ENCODE results near the gene ENTPD6.
"Not testable (repeated sequence)": the region's sequence is repeated elsewhere in the genome, so short reads cannot be mapped to it uniquely, and the experiment has no call there.

Gene ENTPD6

GRCh38 chr20:25223765-25224720 lies 28.5 kb downstream of the ENTPD6 start:
- no peak for DNase-seq (ENCODE audit: low spot score)

- no peak for DNase-seq (ENCODE audit: low spot score)
These were observed 29.4 kb downstream of the ENTPD6 start for GRCh38 chr20:25224941-25225340.

GRCh38 chr20:25225642-25226432 lies 30.3 kb downstream of the ENTPD6 start:
- no peak for DNase-seq (ENCODE audit: low spot score)

GRCh38 chr20:25226433-25227316 lies 31.2 kb downstream of the ENTPD6 start:
- DNase-seq (ENCODE audit: low spot score): no peak

GRCh38 chr20:25227317-25227831 lies 31.9 kb downstream of the ENTPD6 start:
- no peak for DNase-seq (ENCODE audit: low spot score)

- DNase-seq (ENCODE audit: low spot score): no peak
These were observed 34.1 kb downstream of the ENTPD6 start for GRCh38 chr20:25229486-25230165.

- no peak for DNase-seq (ENCODE audit: low spot score)
These were observed 34.8 kb downstream of the ENTPD6 start for GRCh38 chr20:25230166-25230831.

- DNase-seq (ENCODE audit: low spot score): peak; percentile 84
These were observed 37.7 kb downstream of the ENTPD6 start for GRCh38 chr20:25233016-25233772.

- not testable (repeated sequence) for DNase-seq (ENCODE audit: low spot score)
These were observed 38.7 kb downstream of the ENTPD6 start for GRCh38 chr20:25234009-25234849.

- no peak for DNase-seq (ENCODE audit: low spot score)
These were observed 41.2 kb downstream of the ENTPD6 start for GRCh38 chr20:25236450-25237304.

- DNase-seq (ENCODE audit: low spot score): no peak
These were observed 42.3 kb downstream of the ENTPD6 start for GRCh38 chr20:25237610-25238318.

- no peak for DNase-seq (ENCODE audit: low spot score)
These were observed 43.0 kb downstream of the ENTPD6 start for GRCh38 chr20:25238319-25239037.

GRCh38 chr20:25239387-25240370 lies 44.2 kb downstream of the ENTPD6 start:
- DNase-seq (ENCODE audit: low spot score): no peak

- not testable (repeated sequence) for DNase-seq (ENCODE audit: low spot score)
These were observed 45.5 kb downstream of the ENTPD6 start for GRCh38 chr20:25240851-25241658.

- DNase-seq (ENCODE audit: low spot score): not testable (repeated sequence)
These were observed 46.1 kb downstream of the ENTPD6 start for GRCh38 chr20:25241659-25241955.

Data from HuH-7 (cell line).